GM23338 (cell line): ENCODE results near the gene POP7. TPM values are rescaled to one million over a fixed set of nuclear protein-coding genes. Genes with fewer than 3 reads are reported as not detected.

Experiments
- ATAC-seq: fragments of 200-7000 bp; cut with Tn5 transposase; 3 replicates; pipeline ENCODE4 v1.9.1; 2020
- DNase-seq: peaks from one replicate; pipeline ENCODE4 v3.0.0-alpha.2; 2015; ENCODE audit warnings: low spot score
- H2AFZ ChIP-seq: fragments of 200-600 bp; sonication (generic); 2 replicates; pipeline ENCODE4 v1.8.0; 2016; ENCODE audit warnings: antibody characterized with exemption, mild to moderate bottlenecking, moderate library complexity
- H3F3A ChIP-seq: fragments of 200-600 bp; sonication (generic); replicated peaks from 2 replicates; pipeline ENCODE4 v1.8.0; 2017; ENCODE audit warnings: antibody characterized with exemption, mixed run types, low read depth
- H3K27ac ChIP-seq: fragments of 200-600 bp; sonication (generic); 2 replicates; pipeline ENCODE4 v1.6.1; 2016; ENCODE audit warnings: low read depth
- H3K27me3 ChIP-seq: fragments of 200-600 bp; sonication (generic); 2 replicates; pipeline ENCODE4 v1.8.0; 2016; ENCODE audit warnings: mild to moderate bottlenecking, mixed run types, moderate library complexity; ENCODE audit not compliant: insufficient read depth
- H3K36me3 ChIP-seq: fragments of 200-600 bp; sonication (generic); 2 replicates; pipeline ENCODE4 v1.8.0; 2016; ENCODE audit warnings: mild to moderate bottlenecking; ENCODE audit not compliant: insufficient read depth
- H3K4me1 ChIP-seq: fragments of 200-600 bp; sonication (generic); 2 replicates; pipeline ENCODE4 v1.8.0; 2016; ENCODE audit warnings: mild to moderate bottlenecking, moderate library complexity; ENCODE audit not compliant: insufficient read depth
- H3K4me2 ChIP-seq: fragments of 200-600 bp; sonication (generic); 2 replicates; pipeline ENCODE4 v1.7.1; 2017; ENCODE audit warnings: mixed run types
- H3K4me3 ChIP-seq: fragments of 200-600 bp; sonication (generic); 2 replicates; pipeline ENCODE4 v1.6.1; 2016; ENCODE audit warnings: mixed run types
- H3K79me2 ChIP-seq: fragments of 200-600 bp; sonication (generic); replicated peaks from 2 replicates; pipeline ENCODE4 v1.8.0; 2017; ENCODE audit warnings: mild to moderate bottlenecking; ENCODE audit not compliant: insufficient read depth
- H3K9me2 ChIP-seq: fragments of 200-600 bp; sonication (generic); 2 replicates; pipeline ENCODE4 v1.8.0; 2017; ENCODE audit not compliant: insufficient read depth
- H4K20me1 ChIP-seq: fragments of 200-600 bp; sonication (generic); replicated peaks from 2 replicates; pipeline ENCODE4 v1.8.0; 2017; ENCODE audit warnings: mild to moderate bottlenecking; ENCODE audit not compliant: insufficient read depth
- H3K27ac Mint-ChIP-seq: 2 replicates; pipeline ENCODE4 v1.8.0; 2020; ENCODE audit warnings: inconsistent platforms, mild to moderate bottlenecking, moderate library complexity, mixed read lengths
- H3K27me3 Mint-ChIP-seq: 3 replicates; pipeline ENCODE4 v1.8.0; 2022; ENCODE audit warnings: low read depth, mild to moderate bottlenecking, moderate library complexity, mixed read lengths, inconsistent platforms; ENCODE audit not compliant: insufficient read depth, poor library complexity
- H3K36me3 Mint-ChIP-seq: 3 replicates; pipeline ENCODE4 v1.8.0; 2021; ENCODE audit warnings: low read depth, mild to moderate bottlenecking, inconsistent platforms, moderate library complexity, mixed read lengths
- H3K4me1 Mint-ChIP-seq: 3 replicates; pipeline ENCODE4 v1.8.0; 2020; ENCODE audit warnings: mild to moderate bottlenecking, inconsistent platforms, mixed read lengths
- H3K4me3 Mint-ChIP-seq: 3 replicates; pipeline ENCODE4 v1.8.0; 2021; ENCODE audit warnings: moderate library complexity, mild to moderate bottlenecking, inconsistent platforms, mixed read lengths
- H3K9me3 Mint-ChIP-seq: 3 replicates; pipeline ENCODE4 v1.8.0; 2020; ENCODE audit warnings: moderate library complexity, mild to moderate bottlenecking, inconsistent platforms, mixed read lengths
- CREB1 ChIP-seq: fragments of 250-450 bp; sonication (Bioruptor Pico); IDR thresholded peaks from 2 replicates; pipeline ENCODE4 v1.5.0; 2020; ENCODE audit warnings: low read depth, mild to moderate bottlenecking, moderate library complexity
- CTCF ChIP-seq, 2 experiments: fragments of 200-600 bp in 1 of 2; sonication (generic) in 1 of 2; conservative IDR thresholded peaks; 2 replicates each; pipeline versions ENCODE4 v1.5.1 to v1.6.1; 2016 to 2017; ENCODE audit warnings: antibody characterized with exemption in 2 of 2, low read depth in 2 of 2, mild to moderate bottlenecking in 2 of 2, moderate library complexity in 1 of 2
- ETS1 ChIP-seq: IDR thresholded peaks from 2 replicates; pipeline ENCODE4 v1.6.1; 2016; ENCODE audit warnings: antibody characterized with exemption
- EZH2 ChIP-seq: fragments of 200-600 bp; sonication (generic); IDR thresholded peaks from one replicate; pipeline ENCODE4 v1.8.0; 2017; ENCODE audit warnings: antibody characterized with exemption, mild to moderate bottlenecking, low read depth; ENCODE audit not compliant: unreplicated experiment
- EZH2phosphoT487 ChIP-seq: fragments of 200-600 bp; sonication (generic); IDR thresholded peaks from one replicate; pipeline ENCODE4 v1.8.1; 2018; ENCODE audit warnings: antibody characterized with exemption; ENCODE audit not compliant: unreplicated experiment
- JUNB ChIP-seq: IDR thresholded peaks from one replicate; pipeline ENCODE4 v1.6.1; 2016; ENCODE audit warnings: antibody characterized with exemption; ENCODE audit not compliant: unreplicated experiment
- NANOG ChIP-seq: IDR thresholded peaks from 2 replicates; pipeline ENCODE4 v1.6.1; 2016; ENCODE audit warnings: antibody characterized with exemption, borderline replicate concordance
- REST ChIP-seq: IDR thresholded peaks from one replicate; pipeline ENCODE4 v1.6.1; 2018; ENCODE audit warnings: antibody characterized with exemption; ENCODE audit not compliant: unreplicated experiment
- STAT1 ChIP-seq: IDR thresholded peaks from one replicate; pipeline ENCODE4 v1.6.1; 2016; ENCODE audit warnings: antibody characterized with exemption; ENCODE audit not compliant: unreplicated experiment
- ZNF114 ChIP-seq: fragments of 250-450 bp; sonication (Bioruptor Pico); IDR thresholded peaks from 2 replicates; pipeline ENCODE4 v1.5.0; 2020; ENCODE audit warnings: mild to moderate bottlenecking, moderate library complexity
- ZNF331 ChIP-seq: fragments of 250-450 bp; sonication (Bioruptor Pico); IDR thresholded peaks from 2 replicates; pipeline ENCODE4 v1.5.0; 2020; ENCODE audit warnings: low read depth, mild to moderate bottlenecking, moderate library complexity
- ZNF462 ChIP-seq: fragments of 250-450 bp; sonication (Bioruptor Pico); IDR thresholded peaks from 2 replicates; pipeline ENCODE4 v1.5.0; 2020; ENCODE audit warnings: mild to moderate bottlenecking, moderate library complexity
- polyA plus RNA-seq: library from polyadenylated mRNA; unstranded; fragments of >200 nt; fragmentation: Nextera tagmentation; extraction: Ambion mirVana; gene quantifications from 2 replicates; pipeline ENCODE4 v1.2.1, GENCODE V29; 2016
- total RNA-seq: library from RNA; depleted of rRNA; stranded (reverse); fragments of >200 nt; shearing (Covaris generic); gene quantifications from 2 replicates; pipeline ENCODE4 v1.2.3, GENCODE V29; 2014

The POP7 gene
- total and polyA plus RNA-seq, 2 experiments from 2014 or later, result 110 to 216 TPM

- TF ChIP-seq CTCF (conservative IDR thresholded peaks at IDR 0.05; ENCODE audit: low read depth in 2 of 2) (no peak), ZNF331 (CRISPR knock-in tag) (no peak), CREB1 (no peak), EZH2 (no peak), ZNF114 (no peak), REST (no peak)
Observed at GRCh38 chr7:100728196-100728595, 22.3 kb downstream of the POP7 start (continued).

- H3K27me3 ChIP-seq, result no peaks in the 10 kb centered on the region
- Mint-ChIP-seq H3K27ac (no peak overlapping the region), H3K4me3 (no peak overlapping the region), H3K4me1 (no peaks in the 10 kb centered on the region), H3K9me3 (no peaks in the 10 kb centered on the region), H3K27me3 (peaks cover 6% of the 10 kb centered on the region), H3K36me3 (no peaks in the 10 kb centered on the region)
- no peaks in the 10 kb centered on the region for H3K4me1 ChIP-seq
- DNase-seq (no peak), ATAC-seq (no peak)
- no peaks in the 10 kb centered on the region for H3K79me2 ChIP-seq
- no peak overlapping the region for H2AFZ ChIP-seq
- H3K4me3 ChIP-seq, result no peak overlapping the region
- no peaks in the 10 kb centered on the region for H3K9me2 ChIP-seq
- no peaks in the 10 kb centered on the region for H4K20me1 ChIP-seq
- H3F3A ChIP-seq, result no peaks in the 10 kb centered on the region
- H3K27ac ChIP-seq, result no peak overlapping the region
- H3K4me2 ChIP-seq, result no peak overlapping the region
- no peaks in the 10 kb centered on the region for H3K36me3 ChIP-seq
- no peak for TF ChIP-seq ZNF114
- TF ChIP-seq EZH2phosphoT487, result no peak
- TF ChIP-seq ZNF331 (CRISPR knock-in tag), result no peak
- no peak for TF ChIP-seq ZNF462
- no peak for TF ChIP-seq NANOG
- TF ChIP-seq CREB1, result no peak
- no peak for TF ChIP-seq JUNB
- TF ChIP-seq ETS1, result no peak
- TF ChIP-seq STAT1, result no peak
- no peak for TF ChIP-seq EZH2
Observed at GRCh38 chr7:100730136-100730800, 24.3 kb downstream of the POP7 start.
